ENCODE data around the gene MISP.

The MISP gene

DNA sequence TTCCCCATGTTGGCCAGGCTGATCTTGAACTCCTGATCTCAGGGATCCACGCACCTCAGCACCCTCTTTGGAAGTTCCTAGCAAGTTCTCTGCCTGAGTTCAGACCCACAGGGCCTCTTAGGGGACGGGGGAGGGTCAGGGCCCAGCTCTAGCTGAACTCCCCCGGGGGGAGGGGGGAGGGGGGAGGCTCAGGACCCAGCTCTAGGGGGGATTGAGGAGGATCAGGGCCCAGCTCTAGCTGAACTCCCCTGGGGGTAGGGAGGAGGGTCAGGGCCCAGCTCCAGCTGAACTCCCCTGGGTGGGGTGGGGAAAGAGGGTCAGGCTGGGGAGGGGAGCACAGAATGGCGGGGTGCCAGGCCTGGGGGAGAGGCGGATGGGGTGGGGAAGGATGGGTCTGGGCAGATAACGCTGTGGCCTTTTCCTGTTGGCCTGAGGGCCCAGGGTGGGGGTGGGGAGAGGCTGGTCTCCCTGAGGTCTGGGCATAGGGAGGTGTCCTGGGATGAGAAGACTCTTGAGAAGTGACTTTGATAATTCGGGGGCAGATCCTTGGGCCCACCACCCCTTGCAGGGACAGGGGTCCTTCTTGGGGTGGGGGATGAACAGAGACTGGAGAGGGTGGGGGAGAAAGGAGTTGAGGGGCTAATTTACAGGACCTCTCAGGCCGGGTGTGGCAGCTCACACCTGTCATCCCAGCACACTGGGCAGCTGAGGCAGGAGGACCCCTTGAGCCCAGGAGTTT, 40.8 kb downstream of the MISP start:
- no peak for TF ChIP-seq POLR2AphosphoS5 (IDR thresholded peaks at IDR 0.05; ENCODE audit: low read depth)
- TF ChIP-seq, protein P1, sequence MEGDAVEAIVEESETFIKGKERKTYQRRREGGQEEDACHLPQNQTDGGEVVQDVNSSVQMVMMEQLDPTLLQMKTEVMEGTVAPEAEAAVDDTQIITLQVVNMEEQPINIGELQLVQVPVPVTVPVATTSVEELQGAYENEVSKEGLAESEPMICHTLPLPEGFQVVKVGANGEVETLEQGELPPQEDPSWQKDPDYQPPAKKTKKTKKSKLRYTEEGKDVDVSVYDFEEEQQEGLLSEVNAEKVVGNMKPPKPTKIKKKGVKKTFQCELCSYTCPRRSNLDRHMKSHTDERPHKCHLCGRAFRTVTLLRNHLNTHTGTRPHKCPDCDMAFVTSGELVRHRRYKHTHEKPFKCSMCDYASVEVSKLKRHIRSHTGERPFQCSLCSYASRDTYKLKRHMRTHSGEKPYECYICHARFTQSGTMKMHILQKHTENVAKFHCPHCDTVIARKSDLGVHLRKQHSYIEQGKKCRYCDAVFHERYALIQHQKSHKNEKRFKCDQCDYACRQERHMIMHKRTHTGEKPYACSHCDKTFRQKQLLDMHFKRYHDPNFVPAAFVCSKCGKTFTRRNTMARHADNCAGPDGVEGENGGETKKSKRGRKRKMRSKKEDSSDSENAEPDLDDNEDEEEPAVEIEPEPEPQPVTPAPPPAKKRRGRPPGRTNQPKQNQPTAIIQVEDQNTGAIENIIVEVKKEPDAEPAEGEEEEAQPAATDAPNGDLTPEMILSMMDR (IDR thresholded peaks at IDR 0.05; ENCODE audit: insufficient read depth, low read length): no peak
- no peak for TF ChIP-seq SPI1 (IDR thresholded peaks at IDR 0.05; ENCODE audit: borderline replicate concordance, low read depth)
- TF ChIP-seq REST (IDR thresholded peaks at IDR 0.05; ENCODE audit: insufficient replicate concordance, low read depth): no peak
- no peak for TF ChIP-seq GABPA (IDR thresholded peaks at IDR 0.05; ENCODE audit: low read depth)
- no peak overlapping the region for H3K27ac ChIP-seq (replicated peaks)
- H3K27me3 ChIP-seq (ENCODE audit: insufficient read depth, poor library complexity, severe bottlenecking): no peaks in the 10 kb centered on the region
- no peak overlapping the region for H3K4me3 ChIP-seq (replicated peaks; ENCODE audit: insufficient read depth, low read length)
- no peak for DNase-seq (ENCODE audit: low read depth in 1 of 2, low spot score in 1 of 2)

GRCh38 chr19:792306-792885, 41.5 kb downstream of the MISP start:
- no peak for DNase-seq (ENCODE audit: low read depth in 1 of 2, low spot score in 1 of 2)
- Histone ChIP-seq H3K27ac (replicated peaks) (no peak overlapping the region), H3K27me3 (ENCODE audit: insufficient read depth, poor library complexity, severe bottlenecking) (no peaks in the 10 kb centered on the region), H3K4me3 (replicated peaks; ENCODE audit: insufficient read depth, low read length) (no peak overlapping the region)
- TF ChIP-seq, protein P1 (IDR thresholded peaks at IDR 0.05; ENCODE audit: insufficient read depth, low read length): no peak
- TF ChIP-seq GABPA (IDR thresholded peaks at IDR 0.05; ENCODE audit: low read depth): no peak
- TF ChIP-seq REST (IDR thresholded peaks at IDR 0.05; ENCODE audit: insufficient replicate concordance, low read depth): no peak
- no peak for TF ChIP-seq POLR2AphosphoS5 (IDR thresholded peaks at IDR 0.05; ENCODE audit: low read depth)
- TF ChIP-seq SPI1 (IDR thresholded peaks at IDR 0.05; ENCODE audit: borderline replicate concordance, low read depth): no peak

GRCh38 chr19:793806-794205, 42.9 kb downstream of the MISP start:
- no peak for DNase-seq (ENCODE audit: low read depth in 1 of 2, low spot score in 1 of 2)
- Histone ChIP-seq H3K4me3 (replicated peaks; ENCODE audit: insufficient read depth, low read length) (no peak overlapping the region), H3K27ac (replicated peaks) (no peak overlapping the region), H3K27me3 (ENCODE audit: insufficient read depth, poor library complexity, severe bottlenecking) (no peaks in the 10 kb centered on the region)
- no peak for TF ChIP-seq REST (IDR thresholded peaks at IDR 0.05; ENCODE audit: insufficient replicate concordance, low read depth)
- no peak for TF ChIP-seq SPI1 (IDR thresholded peaks at IDR 0.05; ENCODE audit: borderline replicate concordance, low read depth)
- TF ChIP-seq, protein P1 (IDR thresholded peaks at IDR 0.05; ENCODE audit: insufficient read depth, low read length): no peak
- no peak for TF ChIP-seq POLR2AphosphoS5 (IDR thresholded peaks at IDR 0.05; ENCODE audit: low read depth)
- TF ChIP-seq GABPA (IDR thresholded peaks at IDR 0.05; ENCODE audit: low read depth): no peak
